GM19397 (cell line): ENCODE results near the gene PRPH2.

Experiments used
- ATAC-seq: cut with Tn5 transposase; IDR thresholded peaks from one replicate; pipeline ENCODE4 v1.9.1; 2021; ENCODE audit warnings: mild to moderate bottlenecking, moderate library complexity; ENCODE audit not compliant: unreplicated experiment

The PRPH2 gene

GRCh38 chr6:42722497-42722896 lies at the start of gene PRPH2:
Gene PRPH2 (minus strand): TSS chr6:42722597. CDS start chr6:42722334, 263 bp downstream.
- ATAC-seq, result no peak

- ATAC-seq, result peak; percentile 21
These were observed 49.3 kb upstream of the PRPH2 start for GRCh38 chr6:42771741-42772100.

GRCh38 chr6:42769836-42770235 lies 47.4 kb upstream of the PRPH2 start:
- ATAC-seq, result no peak

GRCh38 chr6:42769051-42769450 lies 46.7 kb upstream of the PRPH2 start:
- ATAC-seq, result no peak

GRCh38 chr6:42766163-42766670 lies 43.8 kb upstream of the PRPH2 start:
- no peak for ATAC-seq

- no peak for ATAC-seq
These were observed 42.7 kb upstream of the PRPH2 start for GRCh38 chr6:42764911-42765648.

- ATAC-seq, result no peak
These were observed 40.6 kb upstream of the PRPH2 start for GRCh38 chr6:42762950-42763349.

GRCh38 chr6:42762426-42762859 lies 40.0 kb upstream of the PRPH2 start:
- no peak for ATAC-seq

- ATAC-seq, result no peak
These were observed 39.1 kb upstream of the PRPH2 start for GRCh38 chr6:42761287-42762067.

- ATAC-seq, result no peak
These were observed 36.5 kb upstream of the PRPH2 start for GRCh38 chr6:42758756-42759430.

GRCh38 chr6:42756722-42757121 lies 34.3 kb upstream of the PRPH2 start:
- no peak for ATAC-seq

GRCh38 chr6:42754759-42755158 lies 32.4 kb upstream of the PRPH2 start:
- ATAC-seq, result no peak

GRCh38 chr6:42751055-42751454 lies 28.7 kb upstream of the PRPH2 start:
- no peak for ATAC-seq

- no peak for ATAC-seq
These were observed 26.0 kb upstream of the PRPH2 start for GRCh38 chr6:42748203-42748898.

- peak; percentile 62 for ATAC-seq
These were observed 24.3 kb upstream of the PRPH2 start for GRCh38 chr6:42746463-42747391.

- peak; percentile 81 for ATAC-seq
These were observed 23.5 kb upstream of the PRPH2 start, which contains the start of gene TBCC for GRCh38 chr6:42745640-42746462. Gene TBCC (minus strand): TSS chr6:42746103. CDS start chr6:42746073, 30 bp downstream.

GRCh38 chr6:42745083-42745639 lies 22.8 kb upstream of the PRPH2 start:
- ATAC-seq, result no peak

GRCh38 chr6:42744351-42744893 lies 22.0 kb upstream of the PRPH2 start:
- ATAC-seq, result no peak
